OCI-LY3 (cell line): ENCODE measurements around the gene RAB3D.

Source experiments
- CTCF ChIP-seq: fragments of 200-600, 300-600 bp; sonication (generic); IDR thresholded peaks from 2 replicates; pipeline ENCODE4 v1.5.1; 2014; ENCODE audit warnings: antibody characterized with exemption, low read length, low read depth
- EZH2phosphoT487 ChIP-seq: fragments of 200-600 bp; shearing (Covaris generic); IDR thresholded peaks from 2 replicates; pipeline ENCODE4 v1.6.1; 2018; ENCODE audit warnings: antibody characterized with exemption, mixed run types, low read depth

DNA sequence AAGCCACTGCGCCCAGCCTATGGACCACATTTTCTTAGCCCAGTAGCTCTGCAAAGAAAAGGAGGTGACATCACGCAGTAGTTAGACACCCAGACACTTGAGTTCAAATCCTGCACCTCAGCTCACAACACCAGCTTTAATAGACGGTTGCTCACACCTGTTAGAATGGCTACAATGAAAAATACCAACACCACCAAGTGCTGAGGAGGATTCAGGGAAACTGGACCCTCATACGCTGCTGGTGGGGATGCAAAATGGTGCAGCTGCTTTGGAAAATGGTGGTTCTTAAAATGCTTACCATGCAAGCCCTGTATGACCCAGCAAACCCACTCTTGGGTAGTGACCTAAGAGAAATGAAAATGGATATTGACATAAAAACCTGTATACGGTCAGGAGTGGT is 65.5 kb downstream of the RAB3D start:
- TF ChIP-seq CTCF = no peak
- no peak for TF ChIP-seq EZH2phosphoT487
